CD4-positive, alpha-beta T cell treated with Interleukin-12 subunit alpha and Interleukin-12 subunit beta, for 1 hour (primary cell): ENCODE data around the gene SLAIN2.
"Not testable (repeated sequence)": the region's sequence is repeated elsewhere in the genome, so short reads cannot be mapped to it uniquely, and the experiment has no call there.

Experiments used
- DNase-seq: peaks from one replicate; pipeline ENCODE4 v3.0.0-alpha.2; 2020

The SLAIN2 gene

DNA sequence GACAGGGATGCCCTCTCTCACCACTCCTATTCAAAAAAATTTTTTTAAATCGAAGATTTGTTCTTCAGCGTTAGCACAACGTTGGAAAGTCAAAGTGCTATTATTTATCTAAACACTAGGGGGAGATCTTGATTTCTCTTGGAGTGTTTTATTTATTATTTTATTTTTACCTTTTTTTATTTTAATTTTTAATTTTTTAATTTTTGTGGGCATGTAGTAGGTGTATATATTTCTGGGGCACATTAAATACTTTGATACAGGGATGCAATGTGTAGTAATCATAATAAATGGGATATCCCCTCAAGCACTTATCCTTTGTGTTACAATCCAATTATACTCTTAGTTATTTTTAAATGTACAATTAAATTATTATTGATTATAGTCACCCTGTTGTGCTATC, 104.4 kb downstream of the SLAIN2 start:
- DNase-seq: peak; percentile 21

DNA sequence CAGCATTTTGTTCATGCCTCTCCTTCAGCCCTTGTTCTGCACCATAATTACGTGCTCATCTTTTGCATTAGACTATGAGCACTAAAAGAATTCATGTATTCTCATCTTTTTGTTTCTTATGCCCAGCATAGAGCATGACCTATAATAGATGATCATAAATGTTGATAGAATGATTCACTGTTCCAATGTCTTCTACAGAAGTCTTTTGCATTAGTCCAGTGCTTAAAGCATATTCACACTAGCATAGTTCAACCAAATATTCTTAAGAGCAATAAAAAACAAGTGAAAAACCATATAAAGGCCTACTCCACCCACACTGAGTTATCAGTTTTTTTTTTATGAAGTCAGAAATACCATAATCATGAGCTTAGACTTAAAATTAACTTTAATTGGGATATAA, 105.3 kb downstream of the SLAIN2 start:
- DNase-seq: no peak

DNA sequence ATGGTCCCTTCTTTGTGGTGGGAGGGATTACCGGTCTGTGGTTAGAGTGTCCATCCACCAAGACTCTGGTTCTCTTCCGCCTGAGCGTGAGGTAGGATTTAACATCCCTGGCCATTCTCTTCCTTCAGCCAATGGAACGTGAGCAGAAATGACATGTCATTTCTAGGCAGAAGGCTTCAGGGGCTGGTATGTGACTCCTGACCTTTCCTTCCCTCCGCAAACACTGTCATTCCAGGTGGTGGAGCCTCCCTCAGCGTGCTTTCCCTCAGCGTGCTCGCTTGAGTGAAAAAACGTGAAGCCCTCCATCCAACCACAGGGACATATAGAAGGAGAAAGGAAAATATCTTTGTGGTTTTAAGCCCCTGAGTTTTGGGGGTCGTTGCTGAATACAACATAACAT, 107.8 kb downstream of the SLAIN2 start:
- no peak for DNase-seq

DNA sequence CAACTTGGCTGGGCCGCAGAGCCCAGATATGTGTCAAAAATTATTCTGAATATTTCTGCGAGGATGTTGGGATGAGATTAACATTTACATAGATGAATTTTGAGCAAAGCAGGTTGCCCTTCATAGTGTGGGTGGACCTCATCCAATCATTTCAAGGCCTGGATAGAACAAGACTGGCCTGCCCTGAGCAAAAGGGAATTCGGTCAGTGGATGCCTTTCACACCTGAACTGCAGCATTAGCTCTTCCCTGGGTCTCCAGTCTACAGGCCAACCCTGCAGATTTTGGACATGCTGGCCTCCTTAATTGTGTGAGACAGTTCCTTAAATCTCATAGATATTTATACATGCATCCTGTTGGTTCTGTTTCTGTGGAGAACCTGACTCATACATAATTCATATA, 109.4 kb downstream of the SLAIN2 start:
- no peak for DNase-seq

DNA sequence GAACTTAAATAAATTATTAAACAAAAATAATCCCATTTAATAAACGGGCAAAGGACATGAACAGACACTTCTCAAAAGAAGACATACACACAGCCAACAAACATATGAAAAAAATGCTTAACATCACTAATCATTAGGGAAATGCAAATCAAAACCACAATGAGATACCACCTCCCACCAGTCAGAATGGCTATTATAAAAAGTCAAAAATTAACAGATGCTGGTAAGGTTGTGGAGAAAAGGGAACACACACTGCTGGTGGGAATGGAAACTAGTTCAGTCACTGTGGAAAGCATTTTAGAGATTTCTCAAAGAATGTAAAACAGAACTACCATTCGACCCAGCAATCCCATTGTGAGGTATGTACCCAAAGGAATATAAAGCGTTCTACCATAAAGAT, 110.3 kb downstream of the SLAIN2 start:
- not testable (repeated sequence) for DNase-seq

DNA sequence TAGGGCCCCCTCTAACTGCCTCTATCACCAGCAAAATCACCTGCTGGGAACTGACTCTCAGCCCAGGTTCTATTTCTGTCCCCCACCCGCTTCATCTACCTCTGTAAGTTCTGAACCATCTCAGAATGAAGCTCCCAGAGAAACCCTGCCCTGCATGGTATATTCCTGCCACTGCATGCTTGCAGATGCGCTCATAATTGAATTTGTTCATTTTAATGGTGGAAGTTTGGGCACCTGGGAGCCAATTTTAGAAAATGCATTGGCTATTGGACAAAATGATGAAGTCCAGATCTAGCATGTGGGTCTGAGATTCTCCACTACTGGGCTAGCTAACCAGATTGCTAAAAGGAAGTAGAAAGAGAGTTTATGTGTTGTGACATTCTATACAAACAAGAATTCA, 113.3 kb downstream of the SLAIN2 start:
- no peak for DNase-seq

DNA sequence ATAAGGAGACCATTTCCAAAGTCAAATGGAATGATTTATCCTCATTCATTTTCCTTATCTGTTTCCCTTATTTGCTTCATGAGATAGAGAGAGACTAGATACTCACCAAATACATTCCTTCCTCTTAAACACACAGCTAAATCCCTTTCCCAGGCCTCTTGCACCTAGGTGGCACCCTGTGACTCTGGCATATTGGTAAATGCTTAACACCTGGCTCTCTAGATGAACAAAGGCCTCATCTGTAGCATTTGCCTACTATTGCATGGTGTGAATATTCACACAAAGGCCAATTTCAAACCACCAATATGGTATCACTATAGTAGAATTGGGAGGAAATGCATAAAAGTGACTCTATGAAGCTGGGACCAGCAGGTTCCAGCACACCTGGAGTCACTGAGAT, 119.7 kb downstream of the SLAIN2 start:
- DNase-seq: no peak

DNA sequence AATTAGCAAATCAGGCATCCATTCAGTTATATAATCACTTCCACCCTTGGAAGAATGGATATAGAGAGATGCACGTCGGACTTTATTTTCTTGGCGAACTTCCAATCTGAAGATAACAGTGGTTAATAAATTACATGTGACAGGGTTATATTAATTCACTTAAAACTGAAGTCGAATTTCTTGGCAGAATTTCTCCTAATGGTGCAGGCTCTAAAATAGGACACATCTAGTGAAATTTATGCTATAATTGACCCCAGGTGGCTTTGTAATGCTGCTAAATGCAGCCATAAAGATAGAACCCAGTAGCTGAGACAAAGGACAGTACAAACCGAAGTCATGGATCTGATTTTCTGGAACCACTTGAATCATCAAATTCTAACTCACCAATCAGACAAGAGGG, 121.0 kb downstream of the SLAIN2 start:
- no peak for DNase-seq

DNA sequence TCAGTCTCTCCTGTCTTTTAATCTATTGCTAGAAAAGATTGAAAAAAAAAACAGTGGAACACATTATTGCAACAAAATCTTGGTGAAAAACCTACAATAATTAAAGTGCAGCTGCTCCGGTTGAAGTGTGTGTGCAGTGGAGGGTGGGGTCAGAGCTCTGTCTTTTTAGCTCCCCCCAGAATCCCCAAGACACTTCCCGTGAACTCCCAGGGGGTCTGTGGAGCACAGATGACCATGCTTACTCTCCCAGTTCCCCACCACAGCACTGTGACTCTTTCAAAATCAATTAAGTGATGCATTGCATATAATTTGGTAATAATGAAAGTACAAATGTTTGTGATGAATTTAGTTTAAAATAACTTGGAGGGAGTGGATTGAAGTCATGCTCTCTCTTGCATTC, 126.1 kb downstream of the SLAIN2 start:
- no peak for DNase-seq

DNA sequence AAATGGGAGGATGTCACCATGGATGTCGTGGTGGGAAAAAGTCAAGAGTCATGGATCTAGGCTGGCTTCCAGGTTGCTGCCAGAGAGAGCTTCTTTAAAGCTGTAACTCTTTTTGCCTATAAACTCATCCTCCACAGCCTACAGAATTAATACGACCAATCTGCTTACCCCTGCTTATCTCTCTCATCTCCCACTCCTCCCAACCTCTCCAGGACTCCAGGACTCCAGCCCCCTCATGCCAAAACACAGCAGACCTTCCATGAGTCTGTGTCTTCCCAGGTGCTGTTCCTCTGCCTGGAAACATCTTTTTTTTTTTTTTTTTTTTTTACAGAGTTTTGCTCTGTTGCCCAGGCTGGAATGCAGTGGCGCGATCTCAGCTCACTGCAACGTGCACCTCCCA, 126.6 kb downstream of the SLAIN2 start:
- DNase-seq: no peak

DNA sequence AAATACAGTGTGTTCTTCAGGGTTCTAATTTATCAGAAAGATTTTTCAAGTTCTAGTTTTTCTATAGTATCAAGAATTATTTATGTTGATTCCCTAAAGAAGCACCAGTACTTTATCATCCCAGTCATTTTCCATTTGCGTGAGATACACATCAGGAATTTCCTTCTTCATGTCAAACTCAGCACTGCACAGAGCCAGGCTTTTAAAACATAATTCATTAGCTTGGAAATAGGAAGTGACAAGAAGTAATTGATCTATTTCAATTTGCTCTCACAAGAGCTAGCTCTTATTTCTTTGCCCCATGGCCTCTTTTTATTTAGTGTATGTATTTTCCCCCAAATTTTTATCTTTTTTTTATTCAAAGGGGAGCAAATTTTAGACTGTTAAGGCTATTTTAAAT, 128.8 kb downstream of the SLAIN2 start:
- DNase-seq: no peak

DNA sequence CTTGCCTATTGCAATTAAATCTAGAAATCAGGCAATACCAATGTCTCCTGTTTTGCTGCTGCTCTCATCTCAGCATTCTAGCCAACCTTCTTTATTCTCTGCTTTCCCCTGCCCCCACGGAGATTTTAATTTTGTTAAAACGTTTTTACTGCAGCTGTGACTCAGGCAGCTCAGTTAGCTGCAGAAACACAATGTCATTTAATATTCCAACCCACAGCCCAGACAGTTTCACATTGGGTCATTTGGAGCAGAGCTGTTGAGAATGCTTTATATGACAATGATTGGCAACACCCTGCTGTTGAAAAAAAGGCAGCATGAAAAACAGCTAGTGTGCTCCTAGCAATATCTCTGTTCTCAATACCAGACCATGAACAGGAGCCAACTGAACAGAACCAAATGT, 129.2 kb downstream of the SLAIN2 start:
- DNase-seq: no peak

DNA sequence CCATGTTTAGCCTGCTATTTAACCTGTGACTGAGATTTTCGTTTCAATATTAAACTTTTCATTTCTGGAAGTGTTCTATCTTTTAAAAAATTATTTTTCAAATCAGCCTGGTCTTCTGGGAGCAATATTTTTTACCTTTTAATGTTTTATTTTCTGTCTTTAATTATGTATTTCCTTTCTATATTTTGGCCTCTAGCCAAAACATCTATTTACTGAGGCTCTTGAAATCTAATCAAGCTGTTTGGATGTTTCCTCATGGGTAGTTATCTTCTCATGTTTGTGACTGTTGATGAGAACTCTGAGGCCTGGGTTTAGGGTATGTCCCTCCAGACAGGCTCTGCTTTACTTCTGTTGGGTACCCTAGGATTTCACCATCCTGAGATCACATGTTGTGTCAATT, 131.5 kb downstream of the SLAIN2 start:
- no peak for DNase-seq

DNA sequence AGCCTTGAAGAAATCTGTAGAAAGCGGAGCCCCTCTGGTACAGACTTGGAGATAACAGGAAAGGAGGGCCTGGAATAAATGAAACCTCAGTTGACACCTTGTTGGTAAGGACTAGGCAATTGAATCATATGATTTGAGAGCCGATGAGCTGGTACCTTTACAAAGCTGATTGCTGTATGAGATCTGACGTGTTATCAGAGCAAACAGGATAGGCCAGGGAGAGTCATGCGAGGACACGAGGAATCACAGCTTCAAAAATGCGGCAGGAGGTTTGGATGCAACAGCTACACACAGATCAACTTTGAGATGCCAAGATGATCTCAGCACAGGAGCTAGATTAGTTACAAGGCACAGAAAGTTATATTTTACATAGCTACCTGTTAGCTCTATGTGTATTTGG, 134.4 kb downstream of the SLAIN2 start:
- DNase-seq: no peak
